OCI-LY7 (cell line): Measurements from ENCODE around the gene KRTAP10-12.

ENCODE experiments used
- CTCF ChIP-seq: fragments of 200-600 bp; sonication (generic); conservative IDR thresholded peaks from 2 replicates; pipeline ENCODE4 v1.5.1; 2014; ENCODE audit warnings: mild to moderate bottlenecking, antibody characterized with exemption, low read length, moderate library complexity, mixed read lengths
- EZH2phosphoT487 ChIP-seq: fragments of 200-600 bp; sonication (generic); IDR thresholded peaks from 2 replicates; pipeline ENCODE4 v1.6.1; 2018; ENCODE audit warnings: low read depth, borderline replicate concordance, mild to moderate bottlenecking, mixed run types, antibody characterized with exemption, low read length, moderate library complexity, mixed read lengths

- TF ChIP-seq CTCF, result no peak
- TF ChIP-seq EZH2phosphoT487, result no peak
Measured at GRCh38 chr21:44702111-44702972, 5.4 kb downstream of the KRTAP10-12 start.
